ENCODE data around the gene MYEF2.

- TF ChIP-seq CTCF (IDR thresholded peaks at IDR 0.05; ENCODE audit: extremely low read depth in 1 of 2, insufficient read depth in 1 of 2, low read depth in 1 of 2, low read length in 2 of 2) = no peak
- TF ChIP-seq POLR2AphosphoS5 (IDR thresholded peaks at IDR 0.05; ENCODE audit: insufficient read depth, low read depth, low read length) = no peak
- no peak for TF ChIP-seq FOS (IDR thresholded peaks at IDR 0.05; ENCODE audit: borderline replicate concordance, insufficient read depth, low read length)
- no peak for TF ChIP-seq EZH2 (IDR thresholded peaks at IDR 0.05; ENCODE audit: borderline replicate concordance, low read depth, low read length, severe bottlenecking)
- TF ChIP-seq POLR2A (IDR thresholded peaks at IDR 0.05; ENCODE audit: low read depth, low read length) = no peak
- no peak for TF ChIP-seq GATA2 (IDR thresholded peaks at IDR 0.05; ENCODE audit: insufficient read depth, insufficient read length, low read depth, low read length)
- TF ChIP-seq MAX (IDR thresholded peaks at IDR 0.05; ENCODE audit: insufficient read depth, insufficient read length) = no peak
Observed at GRCh38 chr15:48222627-48223026, 44.5 kb upstream of the MYEF2 start.
